Measurements from ENCODE around the gene TMTC2. TPM values are rescaled to one million over a fixed set of nuclear protein-coding genes. Genes with fewer than 3 reads are reported as not detected.

The TMTC2 gene
- total and polyA plus RNA-seq, 12 donors: 1.6 to 4.4 (median 2.7) TPM

DNA sequence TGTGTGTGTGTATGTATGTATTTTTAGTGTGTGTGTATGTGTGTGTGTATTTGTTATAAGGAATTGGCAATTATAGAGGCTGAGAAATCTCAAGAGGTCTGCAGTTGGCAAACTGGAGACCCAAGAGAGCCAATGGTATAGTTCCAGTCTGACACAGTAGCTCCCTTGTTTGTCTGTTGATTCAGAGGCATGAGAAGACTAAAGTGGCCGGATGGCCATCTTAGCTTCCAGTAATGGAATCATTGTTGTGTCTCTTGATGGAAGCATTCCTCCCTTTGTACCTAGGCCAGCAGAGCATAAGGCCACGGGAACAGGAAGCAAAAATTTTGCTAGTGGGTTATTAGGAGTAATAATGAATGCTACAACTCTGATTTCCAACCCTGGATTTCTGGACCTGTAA lies 460.6 kb downstream of the TMTC2 start:
- Histone ChIP-seq H3K4me1 (replicated peaks in 1 of 2) (no peaks in the 10 kb centered on the region), H3K4me3 (no peak overlapping the region), H3K36me3 (replicated peaks in 1 of 2) (no peaks in the 10 kb centered on the region), H3K9me3 (replicated peaks in 1 of 3) (no peaks in the 10 kb centered on the region), H3K27ac (no peak overlapping the region), H3K27me3 (no peaks in the 10 kb centered on the region)
- intact Hi-C loops (cut with DNase I): no loop called here
- WGBS, 4 donors: 82 to 93% (median 83%) methylated on average over 2 of the region's 2 CpGs
- TF ChIP-seq POLR2A (IDR thresholded peaks at IDR 0.05): no peak
- DNase-seq: no peak

- DNase-seq: no peak
- Histone ChIP-seq H3K27ac (no peak overlapping the region), H3K4me1 (replicated peaks in 1 of 2) (no peaks in the 10 kb centered on the region), H3K36me3 (replicated peaks in 1 of 2) (no peaks in the 10 kb centered on the region), H3K9me3 (replicated peaks in 1 of 3) (no peaks in the 10 kb centered on the region), H3K4me3 (no peak overlapping the region), H3K27me3 (no peaks in the 10 kb centered on the region)
- intact Hi-C loops (cut with DNase I): no loop called here
- WGBS, 4 donors: 83 to 85% (median 84%) methylated on average over 3 of the region's 3 CpGs
- TF ChIP-seq POLR2A (IDR thresholded peaks at IDR 0.05) (no peak), CTCF (IDR thresholded peaks at IDR 0.05) (no peak)
These were observed 463.3 kb downstream of the TMTC2 start for GRCh38 chr12:83149987-83150386.

- Histone ChIP-seq H3K4me1 (replicated peaks in 1 of 2) (no peaks in the 10 kb centered on the region), H3K36me3 (replicated peaks in 1 of 2) (no peaks in the 10 kb centered on the region), H3K27me3 (no peaks in the 10 kb centered on the region), H3K27ac (no peak overlapping the region), H3K4me3 (no peak overlapping the region), H3K9me3 (replicated peaks in 1 of 3) (no peaks in the 10 kb centered on the region)
- TF ChIP-seq CTCF (IDR thresholded peaks at IDR 0.05): no peak
- TF ChIP-seq POLR2A (IDR thresholded peaks at IDR 0.05): no peak
- intact Hi-C loops (cut with DNase I): no loop called here
- no peak for DNase-seq
- WGBS, 4 donors: 40 to 56% (median 47%) methylated on average over 3 of the region's 3 CpGs
These were observed 463.9 kb downstream of the TMTC2 start for GRCh38 chr12:83150465-83151189.

- Histone ChIP-seq H3K4me1 (replicated peaks in 1 of 2) (no peaks in the 10 kb centered on the region), H3K36me3 (replicated peaks in 1 of 2) (no peaks in the 10 kb centered on the region), H3K27ac (no peak overlapping the region), H3K27me3 (no peaks in the 10 kb centered on the region), H3K9me3 (replicated peaks in 1 of 3) (no peaks in the 10 kb centered on the region), H3K4me3 (no peak overlapping the region)
- intact Hi-C loops (cut with DNase I): no loop called here
- DNase-seq: no peak
- TF ChIP-seq POLR2A (IDR thresholded peaks at IDR 0.05) (no peak), CTCF (IDR thresholded peaks at IDR 0.05) (no peak)
These were observed 466.5 kb downstream of the TMTC2 start for GRCh38 chr12:83153177-83153576.

DNA sequence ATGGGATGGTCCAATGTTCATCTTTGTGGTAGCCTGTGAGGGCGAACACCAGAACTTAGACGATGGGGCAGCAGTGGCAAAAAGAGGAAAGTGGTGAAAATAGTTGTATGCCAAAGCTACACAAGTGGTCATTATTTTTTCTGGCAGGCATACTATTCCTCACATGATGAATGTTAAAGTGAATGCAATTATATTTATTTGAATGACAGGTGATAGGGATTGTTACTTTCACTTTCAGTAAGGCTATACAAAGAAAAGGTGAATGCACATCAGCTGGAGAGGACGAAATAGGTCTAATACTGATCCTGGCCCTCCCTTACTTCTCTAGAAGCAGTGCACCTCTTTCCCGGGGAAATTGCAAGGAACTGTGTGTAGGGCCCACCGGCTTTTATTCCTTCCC lies 470.1 kb downstream of the TMTC2 start:
- no peaks in the 10 kb centered on the region for H3K4me1 ChIP-seq (replicated peaks in 1 of 2)

More for the DNA sequence above, 470.1 kb downstream of the TMTC2 start:
- no peaks in the 10 kb centered on the region for H3K27me3 ChIP-seq
- intact Hi-C loops (cut with DNase I): no loop called here
- H3K4me3 ChIP-seq: no peak overlapping the region
- WGBS, 4 donors: 89 to 92% (median 91%) methylated on average over 5 of the region's 5 CpGs
- no peaks in the 10 kb centered on the region for H3K9me3 ChIP-seq (replicated peaks in 1 of 3)
- no peak for DNase-seq
- TF ChIP-seq CTCF (IDR thresholded peaks at IDR 0.05): no peak
- TF ChIP-seq POLR2A (IDR thresholded peaks at IDR 0.05): no peak
- H3K27ac ChIP-seq: no peak overlapping the region
- H3K36me3 ChIP-seq (replicated peaks in 1 of 2): no peaks in the 10 kb centered on the region

All from adrenal gland (tissue), 12 donors.